22Rv1 (cell line): Measurements from ENCODE around the gene METTL6.

Experiments
- CTCF ChIP-seq: fragments of 450-650 bp; IDR thresholded peaks from 2 replicates; pipeline ENCODE4 v1.5.1; 2017; ENCODE audit warnings: mild to moderate bottlenecking
- ZFX ChIP-seq: fragments of 450-650 bp; IDR thresholded peaks from 2 replicates; pipeline ENCODE4 v1.6.1; 2017; ENCODE audit warnings: antibody characterized with exemption, borderline replicate concordance

DNA sequence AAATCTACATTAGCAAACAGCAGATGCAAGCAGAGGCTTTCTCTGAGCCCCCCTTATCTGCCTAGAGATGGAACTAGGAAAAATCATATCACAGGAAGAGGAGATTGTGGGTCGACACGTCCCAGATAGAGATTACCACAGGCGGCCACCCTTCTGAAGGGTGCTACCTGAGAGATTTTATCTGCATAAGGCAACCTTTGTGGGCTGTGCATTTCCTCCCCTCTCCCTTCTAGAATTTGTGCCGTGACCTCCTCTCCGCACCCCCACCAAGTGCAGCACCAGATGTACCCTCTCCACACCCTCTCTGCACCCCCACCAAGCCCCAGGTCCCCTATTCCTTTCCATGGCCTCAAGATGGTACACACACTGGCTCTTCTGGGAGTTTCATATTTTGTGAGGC is 27.4 kb downstream of the METTL6 start:
- TF ChIP-seq ZFX, result no peak
- no peak for TF ChIP-seq CTCF
